ENCODE data around the gene ZNF497.

Gene ZNF497

GRCh38 chr19:58332697-58333096 is 29.9 kb downstream of the ZNF497 start:
- no peak for TF ChIP-seq CTCF (IDR thresholded peaks at IDR 0.05; ENCODE audit: low read depth, low read length, missing control alignments)
- in situ Hi-C loops (cut with HindIII; ENCODE audit: low sequenced_read_pairs), result no loop called here
- DNase-seq (ENCODE audit: low read depth), result no peak
- H3K4me3 ChIP-seq (ENCODE audit: low read depth, low read length), result no peak overlapping the region

GRCh38 chr19:58330458-58330857 is 32.1 kb downstream of the ZNF497 start:
- no peak for TF ChIP-seq CTCF (IDR thresholded peaks at IDR 0.05; ENCODE audit: low read depth, low read length, missing control alignments)
- H3K4me3 ChIP-seq (ENCODE audit: low read depth, low read length), result no peak overlapping the region
- in situ Hi-C loops (cut with HindIII; ENCODE audit: low sequenced_read_pairs), result no loop called here
- DNase-seq (ENCODE audit: low read depth), result no peak

- H3K4me3 ChIP-seq (ENCODE audit: low read depth, low read length), result no peak overlapping the region
- in situ Hi-C loops (cut with HindIII; ENCODE audit: low sequenced_read_pairs), result no loop called here
- no peak for TF ChIP-seq CTCF (IDR thresholded peaks at IDR 0.05; ENCODE audit: low read depth, low read length, missing control alignments)
- no peak for DNase-seq (ENCODE audit: low read depth)
These were observed 33.6 kb downstream of the ZNF497 start for GRCh38 chr19:58328999-58329398.

GRCh38 chr19:58326914-58327726 is 35.4 kb downstream of the ZNF497 start, which contains the start of gene ZSCAN22:
TSS of gene ZSCAN22 (plus strand) at chr19:58326994. CDS start at chr19:58334803, 7,809 bp downstream.
- H3K4me3 ChIP-seq (ENCODE audit: low read depth, low read length), result peak within 1 kb of the TSS; percentile 93
- in situ Hi-C loops (cut with HindIII; ENCODE audit: low sequenced_read_pairs), result no loop called here
- DNase-seq (ENCODE audit: low read depth), result peak; percentile 92
- no peak for TF ChIP-seq CTCF (IDR thresholded peaks at IDR 0.05; ENCODE audit: low read depth, low read length, missing control alignments)

- peak overlapping the region; percentile 93 for H3K4me3 ChIP-seq (ENCODE audit: low read depth, low read length)
- in situ Hi-C loops (cut with HindIII; ENCODE audit: low sequenced_read_pairs), result no loop called here
- no peak for DNase-seq (ENCODE audit: low read depth)
- TF ChIP-seq CTCF (IDR thresholded peaks at IDR 0.05; ENCODE audit: low read depth, low read length, missing control alignments), result no peak
These were observed 36.0 kb downstream of the ZNF497 start for GRCh38 chr19:58326501-58326913.

- in situ Hi-C loops (cut with HindIII; ENCODE audit: low sequenced_read_pairs), result no loop called here
These were observed 37.1 kb downstream of the ZNF497 start for GRCh38 chr19:58325311-58326022.

More at GRCh38 chr19:58325311-58326022, 37.1 kb downstream of the ZNF497 start:
- peak overlapping the region; percentile 93 for H3K4me3 ChIP-seq (ENCODE audit: low read depth, low read length)
- TF ChIP-seq CTCF (IDR thresholded peaks at IDR 0.05; ENCODE audit: low read depth, low read length, missing control alignments), result no peak
- DNase-seq (ENCODE audit: low read depth), result no peak
